HG02852 (cell line): ENCODE data around the gene UMAD1.
"Not testable (repeated sequence)": the region's sequence is repeated elsewhere in the genome, so short reads cannot be mapped to it uniquely, and the experiment has no call there.

Source experiments
- ATAC-seq: cut with Tn5 transposase; IDR thresholded peaks from one replicate; pipeline ENCODE4 v1.9.1; 2021; ENCODE audit warnings: mild to moderate bottlenecking, moderate library complexity; ENCODE audit not compliant: unreplicated experiment

UMAD1 gene

GRCh38 chr7:7652798-7653540, 12.4 kb downstream of the UMAD1 start:
- ATAC-seq = no peak

GRCh38 chr7:7653593-7654187, 13.1 kb downstream of the UMAD1 start:
- ATAC-seq = no peak

- ATAC-seq = no peak
Observed at GRCh38 chr7:7654964-7655715, 14.6 kb downstream of the UMAD1 start.

- ATAC-seq = not testable (repeated sequence)
Observed at GRCh38 chr7:7656459-7656858, 15.9 kb downstream of the UMAD1 start.

GRCh38 chr7:7662527-7662926, 22.0 kb downstream of the UMAD1 start:
- no peak for ATAC-seq

DNA sequence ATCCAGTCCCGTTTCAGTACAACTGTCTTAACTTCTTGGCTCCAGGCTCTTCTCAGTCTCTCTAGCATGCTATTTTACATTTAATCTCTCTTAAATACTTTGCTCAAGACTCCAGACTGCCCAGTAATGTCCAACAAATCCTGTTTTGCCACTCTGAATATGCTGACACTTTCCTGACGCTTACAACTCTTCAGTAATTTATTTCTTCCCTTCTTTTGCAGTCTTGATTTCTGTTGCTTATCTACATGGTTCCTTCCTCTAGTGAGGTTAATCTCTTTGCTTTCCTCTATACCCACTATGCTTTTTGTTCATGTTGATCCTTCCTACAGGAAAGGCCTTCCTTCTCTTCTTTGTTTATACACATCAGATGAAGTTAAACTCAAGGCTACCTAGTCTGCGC, 23.7 kb downstream of the UMAD1 start:
- ATAC-seq = no peak

GRCh38 chr7:7665031-7665430, 24.5 kb downstream of the UMAD1 start:
- no peak for ATAC-seq

DNA sequence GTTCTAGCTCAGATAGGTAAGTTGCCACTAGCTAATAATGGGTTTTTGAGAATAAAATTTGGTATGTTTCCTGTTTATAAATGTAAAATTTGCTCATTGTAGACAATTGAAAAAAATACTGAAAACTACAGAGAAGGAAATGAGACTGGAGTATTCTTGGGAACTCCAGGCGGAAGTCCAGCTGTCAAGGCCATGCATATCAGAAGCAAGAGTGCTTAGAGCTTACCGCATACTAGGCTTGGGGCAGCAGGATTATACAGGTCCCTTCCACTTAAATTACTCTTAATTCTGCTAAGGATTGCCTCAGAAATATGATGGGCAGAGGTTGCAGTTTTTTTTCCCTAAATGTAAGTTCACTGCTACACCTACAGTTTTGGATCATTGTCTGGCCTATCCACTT, 26.6 kb downstream of the UMAD1 start:
- ATAC-seq = no peak

DNA sequence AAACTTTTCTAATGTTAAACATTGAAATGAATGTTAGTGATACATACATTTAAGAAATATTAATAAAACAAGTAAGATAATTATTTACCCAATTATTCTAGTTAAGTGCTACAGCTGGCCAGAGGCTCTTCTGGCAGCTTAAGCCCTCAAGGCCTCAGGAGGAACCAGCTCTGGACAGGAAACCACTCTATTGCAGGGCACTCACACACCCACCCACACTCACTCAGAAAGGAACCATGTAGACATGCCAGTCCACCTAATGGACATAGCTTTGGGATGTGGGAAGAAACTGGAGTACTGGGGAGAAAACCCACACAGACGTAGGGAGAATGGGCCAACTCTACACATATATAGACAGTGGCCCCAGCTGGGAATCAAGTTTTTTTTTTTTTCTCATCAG, 28.2 kb downstream of the UMAD1 start:
- no peak for ATAC-seq

DNA sequence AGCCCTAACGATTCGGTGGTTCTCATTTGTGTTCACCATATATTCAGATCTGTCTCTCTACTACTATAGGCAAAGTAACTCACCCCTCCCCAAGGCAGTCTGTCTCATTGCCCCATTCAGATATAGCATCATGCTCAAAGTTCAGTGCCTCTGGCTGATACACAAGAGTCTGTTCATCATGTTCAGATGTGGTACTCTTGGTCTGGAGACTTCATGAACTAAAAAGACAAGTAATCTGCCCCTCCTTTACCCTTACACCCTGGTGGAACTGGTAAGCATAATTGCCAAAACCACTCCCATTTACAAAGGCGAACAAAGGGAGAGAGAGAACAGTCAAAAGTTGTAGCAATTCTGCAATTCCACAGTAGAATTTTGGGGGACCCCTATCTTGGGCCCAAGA, 29.9 kb downstream of the UMAD1 start:
- no peak for ATAC-seq

DNA sequence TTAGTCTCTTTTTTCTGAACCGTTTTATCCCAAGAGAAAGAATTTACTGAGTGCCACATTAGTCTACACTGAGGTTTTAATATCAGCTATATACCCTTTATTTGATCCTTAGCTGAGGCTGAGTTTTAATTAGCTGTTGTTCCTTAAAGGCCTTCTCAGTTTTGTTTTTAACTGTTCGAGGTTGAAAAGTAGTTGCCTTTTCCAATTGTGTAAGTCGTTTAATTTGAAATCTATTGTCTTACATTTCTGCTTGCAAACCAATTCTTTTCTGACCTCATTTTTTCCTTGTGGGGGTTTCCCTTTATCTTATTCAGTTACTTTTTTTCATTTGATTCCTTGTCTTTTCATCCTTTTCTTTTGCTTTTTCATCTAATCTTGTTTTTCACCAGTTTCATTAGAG, 30.8 kb downstream of the UMAD1 start:
- ATAC-seq = no peak

GRCh38 chr7:7672545-7673239, 32.1 kb downstream of the UMAD1 start:
- no peak for ATAC-seq

DNA sequence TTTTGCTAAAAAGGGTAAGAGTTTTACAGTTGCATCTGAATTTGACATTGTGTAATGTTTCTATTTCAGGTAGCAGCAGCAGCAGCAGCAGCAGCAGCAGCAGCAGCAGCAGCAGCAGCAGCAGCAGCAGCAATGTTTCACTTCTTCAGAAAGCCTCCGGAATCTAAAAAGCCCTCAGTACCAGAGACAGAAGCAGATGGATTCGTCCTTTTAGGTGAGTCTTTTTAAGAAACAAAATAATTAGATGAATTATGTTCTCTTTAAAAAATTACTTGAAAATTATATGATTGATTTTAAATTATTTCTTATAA, 32.6 kb downstream of the UMAD1 start:
- no peak for ATAC-seq

GRCh38 chr7:7675686-7676085, 35.1 kb downstream of the UMAD1 start:
- ATAC-seq = no peak

DNA sequence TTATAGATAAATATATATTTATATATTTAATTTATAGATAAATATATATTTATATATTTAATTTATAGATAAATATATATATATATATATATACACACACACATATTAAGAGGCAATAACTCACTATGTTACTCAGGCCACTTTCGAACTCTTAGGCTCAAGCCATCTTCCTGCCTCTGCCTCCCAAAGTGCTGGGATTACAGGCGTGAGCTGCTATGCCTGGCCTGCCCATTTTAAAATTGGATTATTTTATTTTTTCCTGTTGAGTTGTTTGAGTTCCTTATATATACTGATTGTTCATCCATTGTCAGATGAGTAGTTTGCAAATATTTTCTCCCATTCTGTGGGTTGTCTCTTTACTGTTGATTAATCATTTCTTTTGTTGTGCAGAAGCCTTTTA, 39.1 kb downstream of the UMAD1 start:
- ATAC-seq = not testable (repeated sequence)

DNA sequence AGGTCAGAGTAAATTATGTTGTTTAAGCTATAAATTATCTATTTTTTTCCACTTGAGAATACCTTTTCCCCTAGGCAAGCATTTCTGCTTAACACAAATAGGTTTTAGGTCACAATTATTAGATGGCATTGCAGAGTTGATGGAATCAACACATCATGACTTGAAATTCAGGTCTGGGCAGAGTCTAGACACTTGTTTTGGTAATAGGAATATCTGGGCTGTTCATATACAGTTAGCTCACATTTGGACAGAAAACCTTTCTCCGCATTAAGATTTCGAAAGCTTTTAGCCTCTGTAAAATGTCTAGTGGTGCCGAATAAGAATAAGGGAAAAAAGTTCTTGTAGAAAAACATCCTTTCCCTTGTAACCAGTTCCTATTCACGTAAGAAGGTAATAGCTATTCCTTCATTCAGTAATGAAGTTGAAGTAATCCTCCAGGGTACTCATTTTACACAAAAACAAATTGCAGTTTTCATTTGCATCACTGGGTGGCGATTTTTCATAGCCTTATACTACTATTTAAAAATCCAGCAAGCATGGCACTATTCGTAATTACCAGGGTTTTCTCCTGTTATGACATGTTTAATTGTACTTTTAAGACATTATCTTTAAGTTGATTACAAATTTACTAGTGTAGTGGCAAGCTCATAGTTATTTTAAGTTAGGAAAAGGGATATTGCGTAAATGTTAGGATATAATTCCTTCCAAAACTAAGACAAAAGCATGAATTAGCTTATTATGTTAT, 40.8 kb downstream of the UMAD1 start:
- peak; percentile 54 for ATAC-seq

DNA sequence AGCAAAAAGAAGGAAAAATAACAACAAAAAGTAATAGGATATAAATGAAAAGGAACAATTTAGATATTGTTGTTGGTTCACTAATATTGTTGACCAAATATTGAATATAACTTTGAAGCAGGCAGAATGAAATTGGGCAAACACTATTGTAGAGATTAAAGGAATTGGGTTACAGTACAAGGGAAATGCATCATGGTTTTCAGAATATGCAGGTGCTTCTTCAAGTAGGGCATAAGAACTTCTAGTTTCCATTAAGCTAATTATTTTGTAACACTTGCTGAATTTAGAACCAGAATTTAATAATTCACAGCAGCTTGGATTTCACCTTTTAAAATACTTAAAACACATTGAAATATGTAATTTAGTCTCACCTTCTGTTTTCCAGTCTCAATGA, 41.4 kb downstream of the UMAD1 start:
- ATAC-seq = no peak

- no peak for ATAC-seq
Observed at GRCh38 chr7:7682861-7683260, 42.3 kb downstream of the UMAD1 start.

- no peak for ATAC-seq
Observed at GRCh38 chr7:7686811-7687508, 46.4 kb downstream of the UMAD1 start.

DNA sequence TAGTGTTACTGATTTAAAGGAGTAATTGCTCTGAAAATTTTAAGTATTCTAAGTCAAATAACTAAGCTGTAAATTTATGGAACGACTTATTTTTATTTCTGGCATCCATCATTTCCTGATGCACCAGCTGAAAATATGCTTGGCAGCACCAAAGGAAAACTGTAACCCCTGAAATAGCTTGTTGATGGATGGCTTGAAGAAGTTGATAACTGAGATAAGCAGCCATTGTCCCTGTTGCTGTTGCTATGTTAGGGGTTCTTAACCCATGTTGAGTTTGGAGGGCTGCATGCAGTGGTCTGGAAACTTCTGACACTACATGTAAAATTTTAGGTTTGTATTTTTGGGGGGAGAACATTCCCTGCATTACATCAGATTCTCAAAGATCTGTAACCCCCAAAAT, 47.2 kb downstream of the UMAD1 start:
- no peak for ATAC-seq
